ENCODE data around the gene GJC1.

GJC1 gene

GRCh38 chr17:44829523-44830358 is at the start of gene GJC1:
TSS of gene GJC1 (minus strand) at chr17:44830287. CDS start at chr17:44805817, 24,470 bp downstream.
- no peak for DNase-seq

GRCh38 chr17:44879376-44879775 is 49.3 kb upstream of the GJC1 start:
- no peak for DNase-seq

- DNase-seq, result no peak
These were observed 48.6 kb upstream of the GJC1 start for GRCh38 chr17:44878627-44879221.

GRCh38 chr17:44877121-44877520 is 47.0 kb upstream of the GJC1 start:
- no peak for DNase-seq

- no peak for DNase-seq
These were observed 45.7 kb upstream of the GJC1 start for GRCh38 chr17:44875761-44876160.

GRCh38 chr17:44872131-44872768 is 42.2 kb upstream of the GJC1 start:
- no peak for DNase-seq

GRCh38 chr17:44871556-44871955 is 41.5 kb upstream of the GJC1 start:
- no peak for DNase-seq

GRCh38 chr17:44867841-44868240 is 37.8 kb upstream of the GJC1 start:
- no peak for DNase-seq

GRCh38 chr17:44865931-44866330 is 35.8 kb upstream of the GJC1 start:
- DNase-seq, result no peak

GRCh38 chr17:44865231-44865660 is 35.2 kb upstream of the GJC1 start:
- DNase-seq, result peak; percentile 13 to 52 (median 26)

- no peak for DNase-seq
These were observed 34.7 kb upstream of the GJC1 start for GRCh38 chr17:44864831-44865230.

- DNase-seq, result no peak
These were observed 33.2 kb upstream of the GJC1 start for GRCh38 chr17:44863061-44863918.

GRCh38 chr17:44862278-44862914 is 32.3 kb upstream of the GJC1 start:
- DNase-seq, result no peak

GRCh38 chr17:44859701-44860100 is 29.6 kb upstream of the GJC1 start:
- no peak for DNase-seq

GRCh38 chr17:44854192-44854591 is 24.1 kb upstream of the GJC1 start:
- no peak for DNase-seq

- DNase-seq, result no peak
These were observed 20.5 kb upstream of the GJC1 start for GRCh38 chr17:44850612-44851011.

GRCh38 chr17:44850025-44850424 is 19.9 kb upstream of the GJC1 start:
- no peak for DNase-seq

- DNase-seq, result no peak
These were observed 18.9 kb upstream of the GJC1 start for GRCh38 chr17:44848961-44849489.

- no peak for DNase-seq
These were observed 18.2 kb upstream of the GJC1 start for GRCh38 chr17:44848257-44848795.

- DNase-seq, result no peak
These were observed 17.5 kb upstream of the GJC1 start, which contains the start of gene HIGD1B for GRCh38 chr17:44847586-44847985. TSS of gene HIGD1B (plus strand) at chr17:44847883. CDS start at chr17:44848153, 270 bp downstream.

GRCh38 chr17:44846206-44846605 is 16.1 kb upstream of the GJC1 start:
- DNase-seq, result no peak

GRCh38 chr17:44844390-44844830 is 14.3 kb upstream of the GJC1 start:
- DNase-seq, result no peak
